Stimulated activated CD4-positive, alpha-beta T cell treated with anti-CD3 and anti-CD28 coated beads, Interleukin-4, amount 100 ng/mL, for 4 hours (primary cell): Measurements from ENCODE around the gene GLG1.
"Not testable (repeated sequence)": the region's sequence is repeated elsewhere in the genome, so short reads cannot be mapped to it uniquely, and the experiment has no call there.

Source experiments
- DNase-seq, 2 experiments: peaks; one replicate each; pipeline ENCODE4 v3.0.0-alpha.2; 2020

Gene GLG1

GRCh38 chr16:74469946-74470478 lies 136.9 kb downstream of the GLG1 start:
- no peak for DNase-seq

- no peak for DNase-seq
Observed at GRCh38 chr16:74468807-74469525, 137.9 kb downstream of the GLG1 start.

- DNase-seq = no peak
Observed at GRCh38 chr16:74466872-74467271, 140.0 kb downstream of the GLG1 start.

- DNase-seq = no peak
Observed at GRCh38 chr16:74465851-74466685, 140.8 kb downstream of the GLG1 start.

- no peak for DNase-seq
Observed at GRCh38 chr16:74465281-74465680, 141.6 kb downstream of the GLG1 start.

- no peak for DNase-seq
Observed at GRCh38 chr16:74463888-74464287, 143.0 kb downstream of the GLG1 start.

- DNase-seq = no peak
Observed at GRCh38 chr16:74462361-74462760, 144.6 kb downstream of the GLG1 start.

GRCh38 chr16:74461826-74462225 lies 145.1 kb downstream of the GLG1 start:
- no peak for DNase-seq

- DNase-seq = no peak
Observed at GRCh38 chr16:74460542-74460941, 146.4 kb downstream of the GLG1 start.

GRCh38 chr16:74456290-74456625 lies 150.7 kb downstream of the GLG1 start:
- no peak for DNase-seq

- no peak for DNase-seq
Observed at GRCh38 chr16:74455619-74456289, 151.2 kb downstream of the GLG1 start.

- DNase-seq = no peak
Observed at GRCh38 chr16:74455213-74455612, 151.7 kb downstream of the GLG1 start.

GRCh38 chr16:74451951-74452758 lies 154.8 kb downstream of the GLG1 start:
- no peak for DNase-seq

- DNase-seq = no peak
Observed at GRCh38 chr16:74450967-74451760, 155.8 kb downstream of the GLG1 start.

- no peak for DNase-seq
Observed at GRCh38 chr16:74450236-74450635, 156.7 kb downstream of the GLG1 start.

- DNase-seq = no peak
Observed at GRCh38 chr16:74449470-74449869, 157.4 kb downstream of the GLG1 start.

- no peak for DNase-seq
Observed at GRCh38 chr16:74448990-74449389, 157.9 kb downstream of the GLG1 start.

- DNase-seq = no peak
Observed at GRCh38 chr16:74447578-74447977, 159.3 kb downstream of the GLG1 start.

GRCh38 chr16:74446866-74447265 lies 160.0 kb downstream of the GLG1 start:
- no peak for DNase-seq

- not testable (repeated sequence) for DNase-seq
Observed at GRCh38 chr16:74443624-74444346, 163.1 kb downstream of the GLG1 start.

- no peak for DNase-seq
Observed at GRCh38 chr16:74439685-74440084, 167.2 kb downstream of the GLG1 start.
